Smooth muscle cell (in vitro differentiated cells): Measurements from ENCODE around the gene MSRB3. TPM values are rescaled to one million over a fixed set of nuclear protein-coding genes. Genes with fewer than 3 reads are reported as not detected.

Experiments
- DNase-seq: peaks from one replicate; lab custom pipeline; 2025; ENCODE audit not compliant: unreplicated experiment; lab: John Stamatoyannopoulos, UW
- H2AFZ ChIP-seq: fragments of 200-600 bp; sonication (generic); 2 replicates; pipeline ENCODE4 v1.6.0; 2016; ENCODE audit warnings: antibody characterized with exemption, low read depth, mild to moderate bottlenecking
- H3F3A ChIP-seq: fragments of 200-600 bp; sonication (generic); 2 replicates; pipeline ENCODE4 v1.6.0; 2017; ENCODE audit warnings: antibody characterized with exemption, low read depth
- H3K27ac ChIP-seq: fragments of 200-600 bp; sonication (generic); 2 replicates; pipeline ENCODE4 v1.5.1; 2016; ENCODE audit warnings: low read depth, mild to moderate bottlenecking
- H3K27me3 ChIP-seq: fragments of 200-600 bp; sonication (generic); 2 replicates; pipeline ENCODE4 v1.6.1; 2016; ENCODE audit warnings: low read depth, mild to moderate bottlenecking
- H3K36me3 ChIP-seq: fragments of 200-600 bp; sonication (generic); 2 replicates; pipeline ENCODE4 v1.5.1; 2016; ENCODE audit warnings: low read depth
- H3K4me1 ChIP-seq: fragments of 200-600 bp; sonication (generic); 2 replicates; pipeline ENCODE4 v1.5.1; 2016; ENCODE audit warnings: low read depth
- H3K4me2 ChIP-seq: fragments of 200-600 bp; sonication (generic); 2 replicates; pipeline ENCODE4 v1.6.0; 2016; ENCODE audit warnings: mild to moderate bottlenecking
- H3K4me3 ChIP-seq: fragments of 200-600 bp; sonication (generic); 2 replicates; pipeline ENCODE4 v1.5.1; 2016; ENCODE audit warnings: mild to moderate bottlenecking
- H3K79me2 ChIP-seq: fragments of 200-600 bp; sonication (generic); 2 replicates; pipeline ENCODE4 v1.6.0; 2016; ENCODE audit warnings: low read depth, mild to moderate bottlenecking
- H3K9ac ChIP-seq: fragments of 200-600 bp; sonication (generic); 2 replicates; pipeline ENCODE4 v1.6.0; 2016; ENCODE audit warnings: low read depth
- H3K9me3 ChIP-seq: fragments of 200-600 bp; sonication (generic); replicated peaks from 2 replicates; pipeline ENCODE4 v1.5.1; 2016; ENCODE audit warnings: low read depth
- H4K20me1 ChIP-seq: fragments of 200-600 bp; sonication (generic); 2 replicates; pipeline ENCODE4 v1.6.0; 2016; ENCODE audit warnings: low read depth
- WGBS: methylation state at CpG from one replicate; pipeline ENCODE4 v1.1.7; 2016; ENCODE audit warnings: low lambda C conversion rate; 5-methylcytosine and 5-hydroxymethylcytosine counted together
- polyA plus RNA-seq: library from polyadenylated mRNA; unstranded; fragments of >200 nt; fragmentation: Nextera tagmentation; extraction: Ambion mirVana; gene quantifications from 2 replicates; pipeline ENCODE4 v1.2.1, GENCODE V29; 2016
- total RNA-seq: library from RNA; depleted of rRNA; stranded (reverse); fragments of >200 nt; gene quantifications from 2 replicates; pipeline ENCODE4 v1.2.3, GENCODE V29; 2014
- TF ChIP-seq, protein P1 (sequence below): fragments of 200-600 bp; sonication (generic); IDR thresholded peaks from 2 replicates; pipeline ENCODE4 v1.5.1; 2017; ENCODE audit warnings: borderline replicate concordance, mild to moderate bottlenecking, antibody characterized with exemption; ENCODE audit not compliant: insufficient read depth, poor library complexity, severe bottlenecking

MSRB3 gene
- total and polyA plus RNA-seq, 2 experiments from 2014 or later: 63.1 to 107 TPM

DNA sequence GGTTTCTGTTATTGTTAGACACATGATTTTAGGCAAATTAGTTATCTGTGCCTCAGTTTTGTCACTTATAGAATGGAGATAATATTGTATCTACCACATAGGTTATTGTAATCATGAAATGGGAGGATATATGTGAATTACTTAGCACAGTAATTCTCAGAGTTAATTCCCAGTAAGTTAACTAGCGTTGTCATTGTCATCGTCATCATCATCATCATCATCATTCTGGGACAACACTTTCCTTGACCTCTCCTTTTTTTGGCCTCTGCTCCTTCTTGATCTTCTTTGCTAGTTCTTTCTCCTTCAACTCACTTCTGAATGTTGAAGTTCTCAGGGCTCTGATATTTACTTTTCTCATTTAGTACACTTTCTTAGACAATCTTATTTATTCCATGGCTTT is 13.8 kb downstream of the MSRB3 start:
- 100% methylated on average over 2 of the region's 2 CpGs for WGBS
- Histone ChIP-seq H4K20me1 (peaks cover 93% of the 10 kb centered on the region), H3K9me3 (no peaks in the 10 kb centered on the region), H2AFZ (no peak overlapping the region), H3K79me2 (peaks cover 100% of the 10 kb centered on the region), H3K4me1 (no peaks in the 10 kb centered on the region), H3K4me2 (no peak overlapping the region), H3K36me3 (no peaks in the 10 kb centered on the region), H3K27ac (no peak overlapping the region), H3K27me3 (no peaks in the 10 kb centered on the region), H3K9ac (no peak overlapping the region), H3F3A (no peaks in the 10 kb centered on the region), H3K4me3 (no peak overlapping the region)
- TF ChIP-seq, protein P1, sequence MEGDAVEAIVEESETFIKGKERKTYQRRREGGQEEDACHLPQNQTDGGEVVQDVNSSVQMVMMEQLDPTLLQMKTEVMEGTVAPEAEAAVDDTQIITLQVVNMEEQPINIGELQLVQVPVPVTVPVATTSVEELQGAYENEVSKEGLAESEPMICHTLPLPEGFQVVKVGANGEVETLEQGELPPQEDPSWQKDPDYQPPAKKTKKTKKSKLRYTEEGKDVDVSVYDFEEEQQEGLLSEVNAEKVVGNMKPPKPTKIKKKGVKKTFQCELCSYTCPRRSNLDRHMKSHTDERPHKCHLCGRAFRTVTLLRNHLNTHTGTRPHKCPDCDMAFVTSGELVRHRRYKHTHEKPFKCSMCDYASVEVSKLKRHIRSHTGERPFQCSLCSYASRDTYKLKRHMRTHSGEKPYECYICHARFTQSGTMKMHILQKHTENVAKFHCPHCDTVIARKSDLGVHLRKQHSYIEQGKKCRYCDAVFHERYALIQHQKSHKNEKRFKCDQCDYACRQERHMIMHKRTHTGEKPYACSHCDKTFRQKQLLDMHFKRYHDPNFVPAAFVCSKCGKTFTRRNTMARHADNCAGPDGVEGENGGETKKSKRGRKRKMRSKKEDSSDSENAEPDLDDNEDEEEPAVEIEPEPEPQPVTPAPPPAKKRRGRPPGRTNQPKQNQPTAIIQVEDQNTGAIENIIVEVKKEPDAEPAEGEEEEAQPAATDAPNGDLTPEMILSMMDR: no peak
- DNase-seq: no peak

DNA sequence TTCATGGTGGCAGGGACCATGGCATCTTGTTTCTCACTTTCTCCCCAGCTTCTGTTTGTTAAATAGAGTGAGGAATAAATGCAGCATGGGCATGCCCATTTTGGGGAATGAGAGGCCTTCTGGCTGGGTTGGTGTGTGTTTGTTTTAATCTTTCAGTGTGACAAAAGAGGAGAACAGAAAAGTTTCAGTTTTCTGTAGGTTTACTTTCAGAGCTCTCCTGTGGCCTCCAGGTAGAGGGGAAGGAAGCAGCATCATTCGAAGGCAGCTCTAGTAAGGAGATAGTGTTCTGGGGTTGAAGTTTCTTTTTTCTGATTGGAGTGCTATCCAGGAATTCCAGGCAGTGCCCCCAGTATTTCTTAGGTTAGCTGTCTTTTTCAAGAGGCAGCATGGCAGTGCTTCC is 15.3 kb downstream of the MSRB3 start:
- Histone ChIP-seq H3K9me3 (no peaks in the 10 kb centered on the region), H3K27ac (no peak overlapping the region), H3K4me3 (no peak overlapping the region), H3K27me3 (no peaks in the 10 kb centered on the region), H3K79me2 (peaks cover 100% of the 10 kb centered on the region), H3K9ac (no peak overlapping the region), H3K4me1 (peaks cover 5% of the 10 kb centered on the region), H2AFZ (no peak overlapping the region), H4K20me1 (peaks cover 78% of the 10 kb centered on the region), H3K4me2 (no peak overlapping the region), H3K36me3 (no peaks in the 10 kb centered on the region), H3F3A (peaks cover 3% of the 10 kb centered on the region)
- TF ChIP-seq, protein P1: no peak
- DNase-seq: no peak
- WGBS: 95% methylated on average over 1 of the region's 1 CpG

DNA sequence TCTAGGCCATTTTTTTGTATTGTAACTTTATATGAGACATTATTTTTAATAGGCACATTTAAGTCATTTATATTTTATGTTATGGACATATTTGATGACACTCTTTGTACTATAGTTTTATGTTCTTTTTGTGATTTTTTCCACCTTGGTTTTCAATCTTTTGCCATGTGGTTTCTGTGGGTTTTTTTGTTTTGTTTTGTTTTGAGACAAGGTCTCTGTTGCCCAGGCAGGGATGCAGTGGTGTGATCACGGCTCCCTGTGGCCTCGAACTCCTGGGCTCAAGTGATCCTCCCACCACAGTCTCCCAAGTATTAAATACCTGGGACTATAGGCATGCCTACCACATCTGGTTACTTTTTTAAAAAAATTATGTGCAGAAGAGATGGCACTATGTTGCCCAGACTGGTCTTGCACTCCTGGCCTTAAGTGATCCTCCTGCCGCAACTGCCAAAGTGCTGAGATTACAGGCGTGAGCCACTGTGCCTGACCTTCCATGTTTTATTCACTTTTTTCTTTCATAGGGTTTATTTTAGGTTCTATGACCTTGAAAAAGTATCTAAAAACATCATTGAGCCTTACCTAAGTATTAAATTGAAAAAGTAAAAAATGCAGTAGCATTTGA is 16.3 kb downstream of the MSRB3 start:
- WGBS: 79% methylated on average over 4 of the region's 4 CpGs
- no peak overlapping the region for H2AFZ ChIP-seq

More for the DNA sequence above, 16.3 kb downstream of the MSRB3 start:
- H3K27ac ChIP-seq: no peak overlapping the region
- peaks cover 99% of the 10 kb centered on the region for H3K79me2 ChIP-seq
- no peak for DNase-seq
- H3K4me2 ChIP-seq: no peak overlapping the region
- no peaks in the 10 kb centered on the region for H3K36me3 ChIP-seq
- H3K9me3 ChIP-seq: no peaks in the 10 kb centered on the region
- H3K9ac ChIP-seq: no peak overlapping the region
- no peak overlapping the region for H3K4me3 ChIP-seq
- peaks cover 68% of the 10 kb centered on the region for H4K20me1 ChIP-seq
- peaks cover 8% of the 10 kb centered on the region for H3K4me1 ChIP-seq
- no peaks in the 10 kb centered on the region for H3K27me3 ChIP-seq
- TF ChIP-seq, protein P1: no peak
- H3F3A ChIP-seq: peaks cover 12% of the 10 kb centered on the region
